Measurements from ENCODE around the gene SLC4A2.

GRCh38 chr7:151113344-151114150 is 54.2 kb downstream of the SLC4A2 start:
- TF ChIP-seq EP300 (IDR thresholded peaks at IDR 0.05) (no peak), POLR2A (IDR thresholded peaks at IDR 0.05) (no peak), CTCF (IDR thresholded peaks at IDR 0.05) (no peak)
